ENCODE results near the gene FRK.

GRCh38 chr6:115948751-115949150 lies 111.9 kb downstream of the FRK start:
- no peak for TF ChIP-seq CTCF (IDR thresholded peaks at IDR 0.05)
- no peak for TF ChIP-seq POLR2A (IDR thresholded peaks at IDR 0.05)

All from lower leg skin (tissue), 3 donors.